IMR-90 (cell line): ENCODE results near the gene CCNI2. TPM values are rescaled to one million over a fixed set of nuclear protein-coding genes. Genes with fewer than 3 reads are reported as not detected.

ENCODE experiments used
- ATAC-seq: fragments of 200-7000 bp; cut with Tn5 transposase; 2 replicates; pipeline ENCODE4 v1.9.1; 2020; ENCODE audit warnings: low read depth, mild to moderate bottlenecking, moderate library complexity
- BruUV-seq: library from RNA; stranded (reverse); fragments of 400-500 nt; replicated peaks from 2 replicates; lab custom pipeline; 2021; lab: Mats Ljungman, UMichigan
- CTCF ChIA-PET: fragments of 300-600 bp; formaldehyde crosslinking; extraction: SDS; loops from one replicate; lab custom pipeline; 2021; ENCODE audit warnings: antibody characterized with exemption; lab: Yijun Ruan, JAX
- POLR2A ChIA-PET: fragments of 300-600 bp; sonication (Branson Sonifier 250); formaldehyde crosslinking; loops from one replicate; lab custom pipeline; 2022; ENCODE audit warnings: antibody characterized with exemption; ENCODE audit not compliant: unreplicated experiment; lab: Charles Lee
- DNase-seq: peaks from one replicate; pipeline ENCODE4 v3.0.0; 2013
- H2AFZ ChIP-seq: replicated peaks from 2 replicates; pipeline ENCODE3; 2013; ENCODE audit warnings: low read length, mild to moderate bottlenecking; ENCODE audit not compliant: poor library complexity
- H2AK5ac ChIP-seq: 2 replicates; pipeline ENCODE4 v1.6.1; 2013; ENCODE audit warnings: low read depth, low read length, inconsistent platforms
- H2AK9ac ChIP-seq: replicated peaks from 2 replicates; pipeline ENCODE3; 2013; ENCODE audit warnings: mild to moderate bottlenecking, low read depth, low read length, moderate library complexity; ENCODE audit not compliant: poor library complexity
- H2BK120ac ChIP-seq: 2 replicates; pipeline ENCODE4 v1.6.1; 2013; ENCODE audit warnings: low read depth, low read length, inconsistent platforms
- H2BK15ac ChIP-seq: 3 replicates; pipeline ENCODE4 v1.6.1; 2013; ENCODE audit warnings: low read depth, low read length, inconsistent platforms
- H2BK20ac ChIP-seq: 2 replicates; pipeline ENCODE4 v1.6.1; 2013; ENCODE audit warnings: low read depth, mild to moderate bottlenecking, inconsistent platforms, low read length, moderate library complexity
- H2BK5ac ChIP-seq: 2 replicates; pipeline ENCODE4 v1.6.1; 2013; ENCODE audit warnings: mild to moderate bottlenecking, low read depth, low read length, inconsistent platforms; ENCODE audit not compliant: poor library complexity, severe bottlenecking
- H3K14ac ChIP-seq: replicated peaks from 2 replicates; pipeline ENCODE4 v1.6.1; 2013; ENCODE audit warnings: low read depth, low read length, inconsistent platforms
- H3K18ac ChIP-seq: 2 replicates; pipeline ENCODE4 v1.6.1; 2013; ENCODE audit warnings: low read depth, low read length, control low read depth
- H3K23ac ChIP-seq: 2 replicates; pipeline ENCODE4 v1.6.1; 2013; ENCODE audit warnings: low read depth, low read length, inconsistent platforms
- H3K27ac ChIP-seq: 2 replicates; pipeline ENCODE4 v1.5.1; 2013; ENCODE audit warnings: mild to moderate bottlenecking, control low read depth, low read length; ENCODE audit not compliant: insufficient read depth
- H3K27me3 ChIP-seq: 2 replicates; pipeline ENCODE4 v1.6.1; 2013; ENCODE audit warnings: low read length; ENCODE audit not compliant: control insufficient read depth, insufficient read depth
- H3K36me3 ChIP-seq: 2 replicates; pipeline ENCODE4 v1.6.1; 2013; ENCODE audit warnings: low read length, mixed read lengths; ENCODE audit not compliant: control insufficient read depth, insufficient read depth
- H3K4ac ChIP-seq: 2 replicates; pipeline ENCODE4 v1.6.1; 2013; ENCODE audit warnings: low read depth, low read length, inconsistent platforms
- H3K4me1 ChIP-seq: 2 replicates; pipeline ENCODE4 v1.6.1; 2013; ENCODE audit warnings: low read length, mixed read lengths; ENCODE audit not compliant: control insufficient read depth, insufficient read depth
- H3K4me2 ChIP-seq: 2 replicates; pipeline ENCODE4 v1.6.1; 2013; ENCODE audit warnings: low read depth, mild to moderate bottlenecking, control low read depth, low read length, moderate library complexity
- H3K4me3 ChIP-seq: 2 replicates; pipeline ENCODE4 v1.5.1; 2013; ENCODE audit warnings: low read depth, mild to moderate bottlenecking, control low read depth, low read length, moderate library complexity; ENCODE audit not compliant: insufficient read depth
- H3K56ac ChIP-seq: 2 replicates; pipeline ENCODE4 v1.6.1; 2013; ENCODE audit warnings: low read length, inconsistent platforms; ENCODE audit not compliant: insufficient read depth; ENCODE audit errors: extremely low read depth
- H3K79me1 ChIP-seq, 2 experiments: 2 replicates each; pipeline ENCODE4 v1.6.1; 2013; ENCODE audit warnings: low read length in 2 of 2, inconsistent platforms in 1 of 2, low read depth in 1 of 2
- H3K9ac ChIP-seq: 2 replicates; pipeline ENCODE4 v1.6.1; 2013; ENCODE audit warnings: low read depth, low read length, control low read depth
- H3K9me1 ChIP-seq: 2 replicates; pipeline ENCODE4 v1.6.1; 2013; ENCODE audit warnings: low read length, inconsistent platforms; ENCODE audit not compliant: insufficient read depth
- H3K9me3 ChIP-seq: 2 replicates; pipeline ENCODE4 v1.6.1; 2013; ENCODE audit warnings: low read length; ENCODE audit not compliant: control insufficient read depth, insufficient read depth
- H4K20me1 ChIP-seq: 2 replicates; pipeline ENCODE4 v1.6.1; 2013; ENCODE audit warnings: low read length, inconsistent platforms; ENCODE audit not compliant: insufficient read depth
- H4K5ac ChIP-seq: 2 replicates; pipeline ENCODE4 v1.6.1; 2013; ENCODE audit warnings: mild to moderate bottlenecking, low read depth, low read length, control low read depth
- H4K8ac ChIP-seq, 2 experiments: 2 replicates each; pipeline ENCODE4 v1.6.1; 2013; ENCODE audit warnings: low read depth in 2 of 2, low read length in 2 of 2, control low read depth in 1 of 2, inconsistent platforms in 1 of 2
- H4K91ac ChIP-seq: 2 replicates; pipeline ENCODE4 v1.6.1; 2013; ENCODE audit warnings: low read depth, low read length, inconsistent platforms; ENCODE audit not compliant: insufficient read depth
- CHD1 ChIP-seq: IDR thresholded peaks from 2 replicates; pipeline ENCODE4 v1.6.1; 2012; ENCODE audit warnings: low read depth, low read length, improper control_type of control experiment
- MAZ ChIP-seq: IDR thresholded peaks from 2 replicates; pipeline ENCODE4 v1.6.1; 2012; ENCODE audit warnings: low read depth, mild to moderate bottlenecking, low read length, improper control_type of control experiment, moderate library complexity, borderline replicate concordance
- NFE2L2 ChIP-seq: fragments of 150-350 bp; IDR thresholded peaks from 2 replicates; pipeline ENCODE4 v1.6.1; 2016; ENCODE audit warnings: low read depth, mild to moderate bottlenecking, low read length
- RAD21 ChIP-seq: IDR thresholded peaks from 2 replicates; pipeline ENCODE4 v1.6.1; 2012; ENCODE audit warnings: low read length, improper control_type of control experiment
- RCOR1 ChIP-seq: IDR thresholded peaks from 2 replicates; pipeline ENCODE4 v1.6.1; 2012; ENCODE audit warnings: mild to moderate bottlenecking, low read length, improper control_type of control experiment; ENCODE audit not compliant: insufficient replicate concordance
- RFX5 ChIP-seq: IDR thresholded peaks from 2 replicates; pipeline ENCODE4 v1.8.0; 2012; ENCODE audit warnings: low read depth, mild to moderate bottlenecking, low read length, moderate library complexity
- SMC3 ChIP-seq: fragments of 150-350 bp; IDR thresholded peaks from 2 replicates; pipeline ENCODE4 v1.6.1; 2016; ENCODE audit warnings: low read depth, mild to moderate bottlenecking, antibody characterized with exemption, low read length, moderate library complexity
- WGBS, 2 experiments: methylation state at CpG; one replicate each; pipeline versions ENCODE4 v1.1.5 to v1.1.7; 2013; ENCODE audit warnings: missing lambda C conversion rate in 2 of 2; ENCODE audit not compliant: insufficient read length in 1 of 2; ENCODE audit errors: extremely low coverage in 2 of 2; 5-methylcytosine and 5-hydroxymethylcytosine counted together
- dilution Hi-C: fragments of 300-500 bp; cut with HindIII; formaldehyde crosslinking; loops from one replicate; pipeline ENCODE4 v1.14.3; 2018; ENCODE audit warnings: low sequenced_read_pairs; ENCODE audit not compliant: unreplicated experiment
- in situ Hi-C: fragments of 300-500 bp; cut with MboI; formaldehyde crosslinking; loops from 3 replicates; pipeline ENCODE4 v1.14.3; 2019; ENCODE audit warnings: low sequenced_read_pairs, inconsistent platforms, mixed read lengths
- intact Hi-C: fragments of 100-400 bp; cut with micrococcal nuclease; formaldehyde crosslinking; loops from 2 replicates; pipeline ENCODE4 v1.10.0; 2022
- polyA plus RNA-seq, 3 experiments: library from polyadenylated mRNA; depleted of rRNA; stranded (reverse); fragments of >200 nt; gene quantifications; 2 replicates each; pipeline ENCODE4 v1.2.3, GENCODE V29; 2012; ENCODE audit warnings: low replicate concordance in 1 of 3
- total RNA-seq: library from RNA; depleted of rRNA; stranded (reverse); fragments of >200 nt; gene quantifications from 2 replicates; pipeline ENCODE4 v1.2.3, GENCODE V29; 2012
- TF ChIP-seq, protein P1 (sequence below): fragments of 150-350 bp; IDR thresholded peaks from 2 replicates; pipeline ENCODE4 v1.6.1; 2017; ENCODE audit warnings: mild to moderate bottlenecking, antibody characterized with exemption, low read length, low read depth

Gene CCNI2
- total and polyA plus RNA-seq, 2 of the 4 experiments (the other 2 are of a cell fraction): not detected

DNA sequence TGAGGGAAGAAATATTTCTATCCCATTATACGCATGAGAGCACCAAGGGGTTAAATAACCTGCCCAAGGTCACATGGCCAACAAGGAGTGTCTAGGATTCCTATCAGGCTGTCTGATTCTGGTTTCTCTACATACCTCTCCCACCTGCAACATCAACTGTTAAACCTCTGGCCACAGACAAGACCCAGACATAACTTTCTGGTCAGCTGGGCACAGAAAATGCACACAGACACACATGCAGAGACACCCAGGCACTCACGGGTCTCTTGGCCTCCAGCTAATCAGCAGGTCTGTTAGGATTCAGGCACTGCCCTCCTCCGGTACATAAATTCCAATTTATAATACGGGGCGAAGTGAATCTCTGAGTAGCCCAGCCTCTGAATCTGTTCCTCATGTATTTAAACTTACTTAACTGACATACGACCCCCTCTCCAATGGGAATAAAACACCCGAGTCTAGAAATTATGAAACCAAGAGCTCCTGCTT, 28.3 kb downstream of the CCNI2 start:
- no peak overlapping the region for H3K4me3 ChIP-seq
- H3K14ac ChIP-seq: no peak overlapping the region
- H3K18ac ChIP-seq: no peak overlapping the region
- no peak for ATAC-seq
- H3K27me3 ChIP-seq: no peaks in the 10 kb centered on the region
- no peak overlapping the region for H2AK5ac ChIP-seq
- H4K20me1 ChIP-seq: peaks cover 47% of the 10 kb centered on the region
- TF ChIP-seq RFX5: no peak
- TF ChIP-seq NFE2L2: no peak
- no peak for TF ChIP-seq MAZ
- no peak for TF ChIP-seq RCOR1
- TF ChIP-seq CHD1: no peak
- TF ChIP-seq RAD21: no peak
- TF ChIP-seq SMC3: no peak
- TF ChIP-seq, protein P1, sequence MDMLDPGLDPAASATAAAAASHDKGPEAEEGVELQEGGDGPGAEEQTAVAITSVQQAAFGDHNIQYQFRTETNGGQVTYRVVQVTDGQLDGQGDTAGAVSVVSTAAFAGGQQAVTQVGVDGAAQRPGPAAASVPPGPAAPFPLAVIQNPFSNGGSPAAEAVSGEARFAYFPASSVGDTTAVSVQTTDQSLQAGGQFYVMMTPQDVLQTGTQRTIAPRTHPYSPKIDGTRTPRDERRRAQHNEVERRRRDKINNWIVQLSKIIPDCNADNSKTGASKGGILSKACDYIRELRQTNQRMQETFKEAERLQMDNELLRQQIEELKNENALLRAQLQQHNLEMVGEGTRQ: no peak
- peaks cover 27 to 70% of the 10 kb centered on the region in 2 experiments for H3K79me1 ChIP-seq
- no peaks in the 10 kb centered on the region for H3K9me3 ChIP-seq
- H3K23ac ChIP-seq: 0 out of 2 replicates have a peak overlapping the region, but pooled peaks have one; percentile 29
- H3K4ac ChIP-seq: no peak overlapping the region; the same call in 1 of the 2 replicates
- 38% methylated on average over 1 of the region's 7 CpGs; no CpG with 5 or more reads in 1 of the 2 experiments for WGBS, 2 experiments
- H3K9me1 ChIP-seq: peaks cover 43% of the 10 kb centered on the region
- BruUV-seq: no TSS peak
- intact Hi-C loops: no loop called here
- no peaks in the 10 kb centered on the region for H3K36me3 ChIP-seq
- H2BK15ac ChIP-seq: no peak overlapping the region
- no peak overlapping the region for H4K8ac ChIP-seq
- no peak overlapping the region for H2AFZ ChIP-seq
- no peak overlapping the region for H4K91ac ChIP-seq
- H4K5ac ChIP-seq: no peak overlapping the region
- no peak overlapping the region for H2BK20ac ChIP-seq
- CTCF ChIA-PET: interaction anchor here (0.6 to 1.9 kb wide), 2 partner anchors 9 to 38 kb away, joined by 4 read pairs; no protein-coding TSS in a partner anchor
- peaks cover 19% of the 10 kb centered on the region for H3K4me1 ChIP-seq
- no peak overlapping the region for H3K9ac ChIP-seq
- in situ Hi-C loops: no loop called here
- H2BK120ac ChIP-seq: no peak overlapping the region
- H2BK5ac ChIP-seq: no peak overlapping the region
- no peak overlapping the region for H2AK9ac ChIP-seq
- no peak overlapping the region for H3K56ac ChIP-seq
- dilution Hi-C loops: no loop called here
- no peak overlapping the region for H3K27ac ChIP-seq
- DNase-seq: no peak
- POLR2A ChIA-PET: interaction anchor here (1.0 kb wide), 1 partner anchor 209 kb away, joined by 3 read pairs; no protein-coding TSS in a partner anchor
- peak overlapping the region; percentile 43 for H3K4me2 ChIP-seq
